GM12878 (cell line): ENCODE measurements around the gene POMT2. TPM values are rescaled to one million over a fixed set of nuclear protein-coding genes. Genes with fewer than 3 reads are reported as not detected.

Experiments
- ATAC-seq: fragments of 200-7000 bp; cut with Tn5 transposase; 3 replicates; pipeline ENCODE4 v1.9.1; 2020; ENCODE audit warnings: mild to moderate bottlenecking, moderate library complexity
- BruUV-seq: library from RNA; stranded (reverse); fragments of 400-500 nt; replicated peaks from 2 replicates; lab custom pipeline; 2021; lab: Mats Ljungman, UMichigan
- CTCF ChIA-PET: fragments of 300-600 bp; sonication (Branson Sonifier 250); formaldehyde crosslinking; extraction: SDS; loops from one replicate; lab custom pipeline; 2021; ENCODE audit warnings: inconsistent platforms; lab: Yijun Ruan, JAX
- POLR2A ChIA-PET: fragments of 350-600 bp; formaldehyde crosslinking; extraction: SDS; loops from one replicate; lab custom pipeline; 2021; ENCODE audit warnings: inconsistent platforms; lab: Charles Lee
- RAD21 ChIA-PET: fragments of 300-600 bp; sonication (Branson Sonifier 250); formaldehyde crosslinking; loops from one replicate; lab custom pipeline; 2023; ENCODE audit warnings: antibody characterized with exemption; ENCODE audit not compliant: unreplicated experiment; lab: Charles Lee
- SMC1A ChIA-PET: fragments of 300-600 bp; sonication (Branson Sonifier 250); formaldehyde crosslinking; loops from one replicate; lab custom pipeline; 2023; ENCODE audit not compliant: unreplicated experiment, uncharacterized antibody; lab: Charles Lee
- DNase-seq: peaks from one replicate; pipeline ENCODE4 v3.0.0-alpha.2; 2011; ENCODE audit warnings: low read depth, low spot score
- FAIRE-seq: peaks from 3 replicates; lab custom pipeline; 2011; peaks lifted over from hg19 to GRCh38; lab: Jason Lieb, UNC
- H2AFZ ChIP-seq: 2 replicates; pipeline ENCODE4 v1.6.0; 2011; ENCODE audit warnings: low read depth, low read length, control low read depth; ENCODE audit not compliant: control insufficient read depth
- H3K27ac ChIP-seq: 2 replicates; pipeline ENCODE4 v1.5.1; 2011; ENCODE audit warnings: control low read depth; ENCODE audit not compliant: control insufficient read depth, insufficient read depth
- H3K27me3 ChIP-seq, 2 experiments: replicated peaks in 1 of 2; 2 replicates each; pipeline versions ENCODE4 v1.6.0 to v1.6.1; 2011; ENCODE audit warnings: low read length in 1 of 2; ENCODE audit not compliant: control insufficient read depth in 2 of 2, insufficient read depth in 2 of 2
- H3K36me3 ChIP-seq, 2 experiments: 2 replicates each; pipeline ENCODE4 v1.5.1; 2011; ENCODE audit warnings: low read length in 1 of 2; ENCODE audit not compliant: control insufficient read depth in 2 of 2, insufficient read depth in 2 of 2
- H3K4me1 ChIP-seq: 2 replicates; pipeline ENCODE4 v1.6.1; 2011; ENCODE audit warnings: mild to moderate bottlenecking, low read length, moderate library complexity, mixed read lengths; ENCODE audit not compliant: control insufficient read depth, insufficient read depth
- H3K4me2 ChIP-seq: 2 replicates; pipeline ENCODE4 v1.6.0; 2011; ENCODE audit warnings: control low read depth; ENCODE audit not compliant: control insufficient read depth, insufficient read depth
- H3K4me3 ChIP-seq: fragments of 200-600 bp; sonication (generic); 2 replicates; pipeline ENCODE4 v1.5.1; 2016
- H3K79me2 ChIP-seq: 2 replicates; pipeline ENCODE4 v1.6.0; 2011; ENCODE audit warnings: low read length; ENCODE audit not compliant: control insufficient read depth, insufficient read depth
- H3K9ac ChIP-seq: 2 replicates; pipeline ENCODE4 v1.8.0; 2011; ENCODE audit warnings: low read length, control low read depth, mixed read lengths; ENCODE audit not compliant: control insufficient read depth, insufficient read depth
- H3K9me3 ChIP-seq: replicated peaks from 3 replicates; pipeline ENCODE4 v1.5.1; 2011; ENCODE audit warnings: mild to moderate bottlenecking, low read length; ENCODE audit not compliant: control insufficient read depth, insufficient read depth
- H4K20me1 ChIP-seq: 2 replicates; pipeline ENCODE4 v1.6.0; 2011; ENCODE audit not compliant: control insufficient read depth, insufficient read depth
- CBFB ChIP-seq: IDR thresholded peaks from 2 replicates; pipeline ENCODE4 v1.6.1; 2016; ENCODE audit warnings: antibody characterized with exemption, low read depth
- EZH2 ChIP-seq: IDR thresholded peaks from 2 replicates; pipeline ENCODE4 v1.6.1; 2012; ENCODE audit warnings: low read depth, mild to moderate bottlenecking, control low read depth, inconsistent platforms, low read length, borderline replicate concordance; ENCODE audit not compliant: control insufficient read depth
- HCFC1 ChIP-seq: fragments of 150-350 bp; IDR thresholded peaks from 2 replicates; pipeline ENCODE4 v1.6.1; 2014; ENCODE audit warnings: low read length
- JUNB ChIP-seq: IDR thresholded peaks from 2 replicates; pipeline ENCODE4 v1.6.1; 2016; ENCODE audit warnings: antibody characterized with exemption, mild to moderate bottlenecking
- NBN ChIP-seq: fragments of 450-650 bp; IDR thresholded peaks from 2 replicates; pipeline ENCODE4 v1.6.1; 2016
- NR2C1 ChIP-seq: fragments of 450-650 bp; IDR thresholded peaks from 2 replicates; pipeline ENCODE4 v1.6.1; 2017; ENCODE audit warnings: antibody characterized with exemption, mild to moderate bottlenecking, moderate library complexity
- RB1 ChIP-seq: fragments of 450-650 bp; formaldehyde crosslinking; IDR thresholded peaks from 2 replicates; pipeline ENCODE4 v1.6.1; 2017; ENCODE audit warnings: mild to moderate bottlenecking, borderline replicate concordance
- RCOR1 ChIP-seq: conservative IDR thresholded peaks from 2 replicates; pipeline ENCODE4 v1.6.1; 2012; ENCODE audit warnings: low read depth, low read length, improper control_type of control experiment
- SRF ChIP-seq, 2 experiments: IDR thresholded peaks; 2 replicates each; pipeline ENCODE4 v1.6.1; 2011; ENCODE audit warnings: low read depth in 2 of 2, low read length in 2 of 2, mild to moderate bottlenecking in 1 of 2, moderate library complexity in 1 of 2
- ZNF217 ChIP-seq: fragments of 450-650 bp; IDR thresholded peaks from 2 replicates; pipeline ENCODE4 v1.6.1; 2017; ENCODE audit warnings: antibody characterized with exemption, mild to moderate bottlenecking
- ZNF24 ChIP-seq: fragments of 450-650 bp; IDR thresholded peaks from 2 replicates; pipeline ENCODE4 v1.6.1; 2017; ENCODE audit warnings: antibody characterized with exemption, mild to moderate bottlenecking
- WGBS: methylation state at CpG from one replicate; pipeline ENCODE4 v1.1.6; 2016; ENCODE audit warnings: low lambda C conversion rate; ENCODE audit not compliant: insufficient replicate concordance, insufficient coverage; ENCODE audit errors: missing lambda C conversion rate; 5-methylcytosine and 5-hydroxymethylcytosine counted together
- in situ Hi-C: fragments of 300-500 bp; cut with MboI; formaldehyde crosslinking; loops from 9 replicates; pipeline ENCODE4 v1.14.3; 2018; ENCODE audit warnings: mixed read lengths
- intact Hi-C: fragments of 100-400 bp; cut with micrococcal nuclease; formaldehyde crosslinking; loops from one replicate; pipeline ENCODE4 v1.14.2; 2022; ENCODE audit not compliant: unreplicated experiment
- polyA plus RNA-seq, 11 experiments: library from polyadenylated mRNA; depleted of rRNA in 4 of 11; unstranded in 6 of 11; stranded (reverse) in 5 of 11; fragments of >200 nt; fragmentation: Nextera tagmentation in 4 of 11; fragmentation: Illumina TruSeq in 1 of 11; extraction: Ambion mirVana in 4 of 11; extraction: Trizol in 1 of 11; gene quantifications; 1 replicate in 1 of 11; 2 replicates in 10 of 11; pipeline versions ENCODE4 v1.2.1 to v1.2.3, GENCODE V29; 2011 to 2016; ENCODE audit warnings: inconsistent platforms in 2 of 11, missing spikeins in 2 of 11, low read depth in 1 of 11
- total RNA-seq, 4 experiments: library from RNA; depleted of rRNA in 3 of 4; stranded (reverse); fragments of >200 nt in 3 of 4; fragmentation: Illumina TruSeq in 1 of 4; extraction: Trizol in 1 of 4; gene quantifications; 2 replicates each; pipeline versions ENCODE4 v1.2.1 to v1.2.3, GENCODE V29; 2013 to 2021
- TF ChIP-seq, protein P1 (sequence below): fragments of 450-650 bp; IDR thresholded peaks from 2 replicates; pipeline ENCODE4 v1.6.1; 2017; ENCODE audit warnings: antibody characterized with exemption, mild to moderate bottlenecking, moderate library complexity

The POMT2 gene
- total and polyA plus RNA-seq, 10 of the 15 experiments (the other 5 are each of a cell fraction or from before 2014, with no cell fraction given): 0.23 to 13.9 (median 6.5) TPM

DNA sequence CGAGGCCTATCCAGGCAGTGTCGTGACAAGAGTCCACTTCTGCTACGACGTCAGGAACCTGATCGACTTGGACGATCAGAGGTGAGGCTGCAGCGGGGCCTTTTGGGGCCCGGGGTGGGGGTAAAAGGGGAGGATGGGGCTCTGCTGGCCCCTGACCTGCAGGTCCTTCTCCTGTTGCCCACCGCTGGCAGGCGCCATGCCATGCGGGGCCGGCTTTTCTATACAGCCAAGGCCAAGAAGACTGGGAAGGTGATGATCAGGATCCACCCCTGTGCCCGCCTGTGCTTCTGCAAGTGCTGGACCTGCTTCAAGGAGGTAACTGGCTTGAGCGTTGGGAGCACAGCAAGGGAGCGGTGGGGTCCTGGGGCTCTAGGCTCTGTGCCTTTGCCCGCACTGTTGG, 81.3 kb downstream of the POMT2 start:
- Histone ChIP-seq H3K4me2 (no peak overlapping the region), H3K36me3 (no peaks in the 10 kb centered on the region), H2AFZ (no peak overlapping the region), H3K4me1 (no peaks in the 10 kb centered on the region), H3K27me3 (peaks cover 0 to 1% of the 10 kb centered on the region in 2 experiments; a peak in 2 of 4 replicates), H3K79me2 (no peaks in the 10 kb centered on the region), H3K9ac (no peak overlapping the region), H4K20me1 (no peaks in the 10 kb centered on the region), H3K9me3 (no peaks in the 10 kb centered on the region), H3K27ac (no peak overlapping the region), H3K4me3 (no peak overlapping the region)
- TF ChIP-seq NR2C1 (no peak), NBN (no peak), RB1 (no peak), RCOR1 (no peak), JUNB (no peak), ZNF217 (no peak), EZH2 (no peak), SRF (IDR thresholded peaks at IDR 0.05; ENCODE audit: low read depth in 2 of 2, low read length in 2 of 2) (no peak), CBFB (no peak), HCFC1 (no peak), ZNF24 (no peak)
- TF ChIP-seq, protein P1, sequence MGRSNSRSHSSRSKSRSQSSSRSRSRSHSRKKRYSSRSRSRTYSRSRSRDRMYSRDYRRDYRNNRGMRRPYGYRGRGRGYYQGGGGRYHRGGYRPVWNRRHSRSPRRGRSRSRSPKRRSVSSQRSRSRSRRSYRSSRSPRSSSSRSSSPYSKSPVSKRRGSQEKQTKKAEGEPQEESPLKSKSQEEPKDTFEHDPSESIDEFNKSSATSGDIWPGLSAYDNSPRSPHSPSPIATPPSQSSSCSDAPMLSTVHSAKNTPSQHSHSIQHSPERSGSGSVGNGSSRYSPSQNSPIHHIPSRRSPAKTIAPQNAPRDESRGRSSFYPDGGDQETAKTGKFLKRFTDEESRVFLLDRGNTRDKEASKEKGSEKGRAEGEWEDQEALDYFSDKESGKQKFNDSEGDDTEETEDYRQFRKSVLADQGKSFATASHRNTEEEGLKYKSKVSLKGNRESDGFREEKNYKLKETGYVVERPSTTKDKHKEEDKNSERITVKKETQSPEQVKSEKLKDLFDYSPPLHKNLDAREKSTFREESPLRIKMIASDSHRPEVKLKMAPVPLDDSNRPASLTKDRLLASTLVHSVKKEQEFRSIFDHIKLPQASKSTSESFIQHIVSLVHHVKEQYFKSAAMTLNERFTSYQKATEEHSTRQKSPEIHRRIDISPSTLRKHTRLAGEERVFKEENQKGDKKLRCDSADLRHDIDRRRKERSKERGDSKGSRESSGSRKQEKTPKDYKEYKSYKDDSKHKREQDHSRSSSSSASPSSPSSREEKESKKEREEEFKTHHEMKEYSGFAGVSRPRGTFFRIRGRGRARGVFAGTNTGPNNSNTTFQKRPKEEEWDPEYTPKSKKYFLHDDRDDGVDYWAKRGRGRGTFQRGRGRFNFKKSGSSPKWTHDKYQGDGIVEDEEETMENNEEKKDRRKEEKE: no peak
- ATAC-seq: no peak
- ChIA-PET SMC1A (no interaction called here), POLR2A (no interaction called here), RAD21 (no interaction called here), CTCF (interaction anchor here (0.8 to 2.1 kb wide), 5 partner anchors 11 to 76 kb away, joined by 3 to 12 read pairs (median 3); no protein-coding TSS in a partner anchor)
- no TSS peak for BruUV-seq
- 45% methylated on average over 14 of the region's 16 CpGs for WGBS
- in situ Hi-C loops (no loop called here), intact Hi-C loops (no loop called here)
- no peak for FAIRE-seq
- no peak for DNase-seq
